T follicular helper cell (primary cell): Measurements from ENCODE around the gene PLPPR2.
"Not testable (repeated sequence)": the region's sequence is repeated elsewhere in the genome, so short reads cannot be mapped to it uniquely, and the experiment has no call there.

Source experiments
- DNase-seq: peaks from one replicate; pipeline ENCODE4 v3.0.0-alpha.2; 2020; ENCODE audit warnings: low read depth

The PLPPR2 gene

DNA sequence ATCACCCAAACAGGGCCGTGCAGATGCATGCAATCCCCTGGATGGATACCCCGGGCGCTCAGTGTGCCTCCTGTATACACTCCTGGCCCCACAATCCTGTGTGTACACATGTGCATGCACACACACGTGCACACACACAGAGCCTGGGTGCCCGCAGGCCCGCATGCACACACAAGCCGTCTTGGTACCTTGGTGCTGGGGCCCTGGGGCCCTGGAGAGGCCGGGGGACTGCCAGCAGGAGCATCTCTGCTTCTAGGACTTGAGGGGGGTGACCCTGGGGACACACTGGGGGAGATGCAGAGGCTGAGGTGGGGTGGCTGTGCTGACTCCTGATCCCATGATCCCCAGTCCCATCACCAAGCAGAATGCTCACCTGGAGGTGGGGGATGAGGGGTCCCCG lies 44.4 kb downstream of the PLPPR2 start:
- no peak for DNase-seq

DNA sequence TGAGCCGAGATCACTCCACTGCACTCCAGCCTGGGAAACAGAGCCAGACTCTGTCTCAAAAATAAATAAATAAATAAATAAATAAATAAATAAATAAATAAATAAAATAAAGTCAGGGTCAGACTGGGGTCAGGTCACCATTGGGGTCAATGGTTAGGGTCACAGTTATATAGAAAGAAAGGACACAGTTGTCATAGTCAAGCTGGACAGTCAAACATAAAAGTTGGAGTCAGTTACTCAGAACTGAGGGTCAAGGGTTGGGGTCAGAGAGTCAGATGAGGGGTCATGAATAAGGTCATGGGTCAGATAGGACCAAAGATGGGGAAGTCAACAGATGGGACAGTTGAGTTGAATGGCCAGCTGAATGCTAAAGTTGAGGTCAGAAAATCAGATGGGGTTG lies 45.6 kb downstream of the PLPPR2 start:
- no peak for DNase-seq

DNA sequence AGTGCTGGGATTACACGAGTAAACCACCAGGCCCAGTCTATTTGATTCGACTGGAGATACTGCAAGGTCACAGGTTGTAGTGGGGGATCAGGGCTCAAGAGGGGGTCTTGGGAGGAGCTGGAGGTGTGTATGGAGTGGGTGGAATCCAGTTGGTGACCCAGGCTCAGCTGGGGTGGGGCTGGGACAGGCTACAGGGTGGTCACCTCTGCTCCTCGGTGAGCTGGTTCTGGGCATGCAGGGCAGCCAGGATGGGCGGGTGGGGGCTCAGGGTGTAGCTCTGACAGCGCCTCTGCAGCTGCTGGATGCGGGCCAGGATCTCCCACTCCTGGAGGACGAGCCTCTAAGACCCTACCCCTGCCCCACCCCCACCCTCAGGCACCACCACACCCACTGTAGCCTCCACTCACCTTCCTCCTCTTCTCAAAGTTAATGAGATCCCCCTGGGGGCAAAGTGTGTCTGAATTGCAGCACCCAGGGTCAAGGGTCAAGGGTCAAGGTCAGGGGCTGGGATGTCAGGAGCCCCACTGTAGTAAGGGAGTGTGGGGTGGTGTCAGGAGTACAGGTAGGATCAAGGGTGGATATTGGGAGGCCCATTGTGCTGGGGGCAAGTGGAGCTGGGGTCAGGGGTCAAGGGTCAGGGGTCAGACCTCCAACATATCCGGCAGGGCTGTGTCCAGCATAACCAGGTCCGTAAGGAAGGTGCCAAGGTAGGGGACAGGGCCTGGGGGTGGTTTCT lies 46.7 kb downstream of the PLPPR2 start:
- no peak for DNase-seq

DNA sequence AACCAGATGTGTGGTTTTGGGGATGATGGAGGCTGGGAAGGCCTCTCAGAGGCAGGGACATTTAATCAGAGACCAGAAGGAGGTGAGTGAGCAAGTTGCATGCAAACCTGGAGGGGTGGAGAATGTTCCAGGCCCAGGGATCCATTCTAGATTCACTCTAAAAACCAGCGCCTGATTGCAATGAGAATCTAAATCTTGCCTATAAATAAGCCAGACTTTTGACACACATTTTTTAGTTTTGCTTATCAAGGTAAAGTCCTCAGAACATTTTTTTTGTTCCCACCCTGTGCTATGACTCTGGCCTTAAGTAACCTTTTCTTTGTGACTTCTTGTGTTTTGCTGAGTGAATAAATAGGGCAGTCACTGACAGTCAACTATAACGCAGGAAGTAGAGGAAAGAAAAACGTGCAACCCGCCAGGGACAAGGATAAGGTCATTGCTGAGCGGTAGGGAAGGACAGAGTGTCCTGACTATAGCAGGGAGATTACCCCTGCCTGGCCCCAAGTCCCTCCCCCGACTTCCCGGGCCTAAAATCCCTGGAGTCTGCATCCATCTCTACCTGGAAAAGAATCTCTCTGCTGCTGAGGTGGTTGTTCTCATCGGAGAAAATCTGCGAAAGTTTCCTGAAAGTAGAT lies 49.5 kb downstream of the PLPPR2 start:
- DNase-seq: no peak

DNA sequence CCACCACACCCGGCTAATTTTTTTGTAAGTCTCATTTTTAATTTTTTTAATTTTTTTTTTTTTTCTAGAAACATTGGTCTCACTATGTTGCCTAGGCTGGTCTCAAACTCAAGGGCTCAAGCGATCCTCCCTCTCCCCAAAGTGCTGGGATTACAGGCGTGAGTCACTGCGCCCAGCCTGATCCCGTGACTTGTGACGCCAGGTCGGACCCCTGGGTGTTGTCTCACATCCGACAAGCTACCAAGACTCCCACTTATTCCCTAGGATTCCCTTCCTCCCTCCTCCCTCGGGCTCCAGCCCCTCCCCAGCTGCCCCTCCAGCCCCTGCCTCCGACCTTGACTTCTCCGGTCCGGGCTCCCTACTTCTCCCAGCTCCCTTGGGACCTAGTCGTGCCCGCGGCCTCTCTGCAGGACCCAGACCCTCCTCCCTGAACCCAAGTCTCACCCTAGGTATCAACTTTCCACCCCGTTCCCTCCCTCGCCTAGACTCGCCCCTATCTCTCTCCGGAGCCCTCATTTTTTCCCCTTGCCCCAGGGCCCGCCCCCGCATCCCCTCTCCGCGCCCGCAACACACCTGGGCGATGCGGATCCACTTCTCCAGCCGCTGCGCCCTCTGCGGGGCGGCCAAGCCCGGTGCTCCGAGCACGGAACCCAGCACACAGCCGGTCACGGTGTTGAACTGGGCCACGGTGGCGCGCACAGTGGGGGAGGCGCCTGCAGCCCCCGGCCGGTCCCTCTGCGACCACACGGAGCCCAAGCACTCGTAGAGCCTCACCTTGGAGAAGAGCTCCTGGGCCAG lies 50.8 kb downstream of the PLPPR2 start:
- DNase-seq: no peak

DNA sequence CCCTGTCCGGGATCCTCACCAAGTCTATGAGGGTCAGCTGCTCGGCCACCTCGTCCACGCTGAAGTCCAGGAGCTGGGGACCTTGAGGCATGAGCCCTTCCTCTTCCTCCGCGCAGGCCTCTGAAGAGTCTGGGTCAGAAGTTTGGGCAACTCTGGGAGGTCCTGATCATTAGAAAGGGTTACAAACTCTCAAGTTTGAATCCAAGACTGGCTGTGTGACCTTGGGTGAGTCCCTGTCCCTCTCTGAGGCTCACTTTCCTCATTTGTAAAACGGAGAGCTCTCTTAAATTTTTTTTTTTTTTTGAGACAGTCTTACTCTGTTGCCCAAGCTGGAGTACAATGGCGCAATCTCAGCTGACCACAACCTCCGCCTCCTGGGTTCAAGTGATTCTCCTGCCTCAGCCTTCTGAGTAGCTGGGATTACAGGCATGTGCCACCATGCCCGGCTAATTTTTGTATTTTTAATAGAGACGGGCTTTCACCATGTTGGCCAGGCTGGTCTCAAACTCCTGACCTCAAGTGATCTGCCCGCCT lies 51.5 kb downstream of the PLPPR2 start:
- DNase-seq: not testable (repeated sequence)

DNA sequence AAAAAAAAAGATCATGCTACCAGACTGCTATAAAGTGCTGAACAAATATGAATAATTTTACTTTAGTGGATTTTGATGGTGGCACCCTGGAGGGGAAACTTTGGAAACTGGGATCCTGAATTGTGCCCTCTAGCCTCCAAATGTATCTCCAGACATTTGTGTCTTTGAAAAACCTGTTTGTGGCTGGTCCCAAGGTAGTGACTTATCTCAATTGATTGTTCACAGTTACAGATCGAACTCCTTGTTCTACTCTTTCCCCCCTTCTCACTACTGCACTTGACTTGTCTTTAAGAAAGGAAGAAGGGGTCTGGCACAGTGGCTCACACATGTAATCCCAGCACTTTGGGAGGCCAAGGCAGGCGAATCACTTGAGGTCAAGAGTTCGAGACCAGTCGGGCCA lies 53.4 kb downstream of the PLPPR2 start:
- DNase-seq: no peak

DNA sequence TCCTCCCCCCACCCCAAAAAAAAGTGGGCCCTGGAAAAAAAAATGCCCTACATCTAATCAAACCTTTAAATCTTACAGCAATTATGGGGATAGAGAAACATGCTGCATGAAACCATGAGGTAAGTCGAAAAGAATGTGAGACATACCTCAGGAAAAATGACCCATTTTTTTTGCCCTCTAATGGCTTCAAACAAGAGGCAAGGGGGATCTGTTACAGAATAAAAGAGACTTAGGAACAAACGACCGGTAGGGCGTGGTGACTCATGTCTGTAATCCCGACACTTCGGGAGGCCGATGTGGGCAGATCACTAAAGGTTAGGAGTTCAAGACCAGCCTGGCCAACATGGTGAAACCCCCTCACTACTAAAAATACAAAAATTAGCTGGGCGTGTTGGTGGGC lies 55.5 kb downstream of the PLPPR2 start:
- DNase-seq: no peak

DNA sequence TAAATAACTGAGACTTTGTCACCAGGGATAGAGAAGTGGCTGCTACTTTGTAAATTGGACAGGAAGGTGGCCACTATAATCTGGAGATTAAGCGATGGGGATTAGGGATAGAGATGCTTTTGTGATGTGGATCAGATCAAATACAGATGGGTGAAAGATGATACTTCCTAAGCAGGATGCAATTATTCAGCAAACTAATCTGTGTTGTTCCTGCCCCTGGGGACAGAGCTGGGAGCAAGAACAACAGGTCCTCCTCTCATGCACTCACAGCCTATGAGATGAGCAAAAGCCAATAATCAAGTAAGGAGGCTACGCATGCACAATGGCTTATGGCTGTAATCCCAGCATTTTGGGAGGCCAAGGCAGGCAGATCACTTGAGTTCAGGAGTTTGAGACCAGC lies 59.3 kb downstream of the PLPPR2 start:
- DNase-seq: no peak
